ENCODE measurements around the gene OR4C6.

Gene OR4C6

GRCh38 chr11:55661901-55662300 is at the start of gene OR4C6:
OR4C6 (plus strand) TSS chr11:55662201; CDS start chr11:55665167, 2,966 bp downstream.
- DNase-seq = no peak

- no peak for DNase-seq
These were observed 37.5 kb upstream of the OR4C6 start for GRCh38 chr11:55624531-55624930.

GRCh38 chr11:55634813-55635212 is 27.2 kb upstream of the OR4C6 start, which contains the start of gene OR4P4:
OR4P4 (plus strand) TSS chr11:55635113.
- DNase-seq = no peak

GRCh38 chr11:55648027-55648426 is 14.0 kb upstream of the OR4C6 start, which contains the start of gene OR4S2:
OR4S2 (plus strand) TSS chr11:55648327; CDS start chr11:55650904, 2,577 bp downstream.
- no peak for DNase-seq

GRCh38 chr11:55652560-55652959 is 9.4 kb upstream of the OR4C6 start:
- DNase-seq = no peak

- DNase-seq = no peak
These were observed 6.9 kb upstream of the OR4C6 start for GRCh38 chr11:55655096-55655495.

- DNase-seq = no peak
These were observed 3.9 kb upstream of the OR4C6 start for GRCh38 chr11:55658031-55658573.

GRCh38 chr11:55658608-55659007 is 3.4 kb upstream of the OR4C6 start:
- no peak for DNase-seq

GRCh38 chr11:55669376-55669775 is 7.4 kb downstream of the OR4C6 start:
- no peak for DNase-seq

GRCh38 chr11:55673860-55674259 is 11.9 kb downstream of the OR4C6 start:
- no peak for DNase-seq

- DNase-seq = no peak
These were observed 35.8 kb downstream of the OR4C6 start for GRCh38 chr11:55697817-55698216.

GRCh38 chr11:55701429-55701828 is 39.4 kb downstream of the OR4C6 start:
- DNase-seq = no peak

GRCh38 chr11:55707029-55707428 is 45.0 kb downstream of the OR4C6 start:
- DNase-seq = no peak

GRCh38 chr11:55714982-55715888 is 53.2 kb downstream of the OR4C6 start:
- DNase-seq = no peak
